OCI-LY1 (cell line): Measurements from ENCODE around the gene NPC2.

Source experiments
- EZH2 ChIP-seq: fragments of 200-600 bp; sonication (generic), shearing (Covaris generic); IDR thresholded peaks from 2 replicates; pipeline ENCODE4 v1.8.0; 2017; ENCODE audit warnings: borderline replicate concordance, mixed run types, mild to moderate bottlenecking, antibody characterized with exemption, low read length, moderate library complexity, mixed read lengths
- TF ChIP-seq, protein P1 (sequence below): fragments of 200-600 bp; sonication (generic), shearing (Covaris generic); IDR thresholded peaks from 2 replicates; pipeline ENCODE4 v1.5.1; 2017; ENCODE audit warnings: mild to moderate bottlenecking, antibody characterized with exemption, low read length, moderate library complexity, mixed read lengths

DNA sequence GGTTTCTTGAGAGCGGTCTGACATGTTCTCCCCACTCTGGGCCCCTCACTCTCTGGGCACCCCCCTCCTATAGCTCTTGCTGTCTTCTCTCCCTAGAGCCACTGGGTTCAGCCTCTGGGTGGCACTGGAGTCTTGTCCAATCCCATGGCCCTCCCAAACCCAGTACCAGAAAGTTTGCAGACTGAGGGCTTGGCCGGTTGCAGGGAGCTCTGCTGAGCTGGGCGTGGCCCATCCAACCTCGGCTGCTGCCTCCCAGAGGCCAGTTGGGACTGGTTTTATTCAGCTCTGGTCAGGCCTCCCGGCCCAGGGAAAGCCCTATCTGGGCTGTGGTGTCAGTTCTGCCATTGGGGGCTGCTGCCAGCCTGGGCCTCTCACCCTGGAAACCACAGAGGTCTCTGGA, 38.4 kb upstream of the NPC2 start:
- TF ChIP-seq, protein P1, sequence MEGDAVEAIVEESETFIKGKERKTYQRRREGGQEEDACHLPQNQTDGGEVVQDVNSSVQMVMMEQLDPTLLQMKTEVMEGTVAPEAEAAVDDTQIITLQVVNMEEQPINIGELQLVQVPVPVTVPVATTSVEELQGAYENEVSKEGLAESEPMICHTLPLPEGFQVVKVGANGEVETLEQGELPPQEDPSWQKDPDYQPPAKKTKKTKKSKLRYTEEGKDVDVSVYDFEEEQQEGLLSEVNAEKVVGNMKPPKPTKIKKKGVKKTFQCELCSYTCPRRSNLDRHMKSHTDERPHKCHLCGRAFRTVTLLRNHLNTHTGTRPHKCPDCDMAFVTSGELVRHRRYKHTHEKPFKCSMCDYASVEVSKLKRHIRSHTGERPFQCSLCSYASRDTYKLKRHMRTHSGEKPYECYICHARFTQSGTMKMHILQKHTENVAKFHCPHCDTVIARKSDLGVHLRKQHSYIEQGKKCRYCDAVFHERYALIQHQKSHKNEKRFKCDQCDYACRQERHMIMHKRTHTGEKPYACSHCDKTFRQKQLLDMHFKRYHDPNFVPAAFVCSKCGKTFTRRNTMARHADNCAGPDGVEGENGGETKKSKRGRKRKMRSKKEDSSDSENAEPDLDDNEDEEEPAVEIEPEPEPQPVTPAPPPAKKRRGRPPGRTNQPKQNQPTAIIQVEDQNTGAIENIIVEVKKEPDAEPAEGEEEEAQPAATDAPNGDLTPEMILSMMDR, result no peak; the same call in 1 of the 2 replicates
- TF ChIP-seq EZH2, result no peak
